PC-9 (cell line): ENCODE measurements around the gene CLUH.

Experiments used
- EZH2 ChIP-seq: fragments of 200-600 bp; sonication (generic); IDR thresholded peaks from 2 replicates; pipeline ENCODE4 v1.8.0; 2017; ENCODE audit warnings: antibody characterized with exemption, low read depth
- TF ChIP-seq, protein P1 (sequence below): fragments of 200-600 bp; sonication (generic); conservative IDR thresholded peaks from 2 replicates; pipeline ENCODE4 v1.6.1; 2017; ENCODE audit warnings: mixed run types, antibody characterized with exemption, mild to moderate bottlenecking, moderate library complexity

DNA sequence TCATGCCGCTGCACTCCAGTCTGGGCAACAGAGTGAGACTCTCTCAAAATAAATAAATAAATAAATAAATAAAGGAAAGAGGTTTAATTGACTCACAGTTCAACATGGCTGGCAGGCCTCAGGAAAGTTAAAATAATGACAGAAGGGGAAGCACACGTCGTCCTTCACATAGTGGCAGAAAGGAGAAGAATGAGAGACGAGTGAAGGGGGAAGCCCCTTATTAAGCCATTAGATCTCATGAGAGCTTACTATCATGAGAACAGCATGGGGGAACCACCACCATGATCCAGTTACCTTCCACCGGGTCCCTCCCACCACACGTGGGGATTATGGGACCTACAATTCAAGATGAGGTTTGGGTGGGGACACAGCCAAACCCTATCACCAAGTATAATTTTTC, 63.6 kb downstream of the CLUH start:
- TF ChIP-seq, protein P1, sequence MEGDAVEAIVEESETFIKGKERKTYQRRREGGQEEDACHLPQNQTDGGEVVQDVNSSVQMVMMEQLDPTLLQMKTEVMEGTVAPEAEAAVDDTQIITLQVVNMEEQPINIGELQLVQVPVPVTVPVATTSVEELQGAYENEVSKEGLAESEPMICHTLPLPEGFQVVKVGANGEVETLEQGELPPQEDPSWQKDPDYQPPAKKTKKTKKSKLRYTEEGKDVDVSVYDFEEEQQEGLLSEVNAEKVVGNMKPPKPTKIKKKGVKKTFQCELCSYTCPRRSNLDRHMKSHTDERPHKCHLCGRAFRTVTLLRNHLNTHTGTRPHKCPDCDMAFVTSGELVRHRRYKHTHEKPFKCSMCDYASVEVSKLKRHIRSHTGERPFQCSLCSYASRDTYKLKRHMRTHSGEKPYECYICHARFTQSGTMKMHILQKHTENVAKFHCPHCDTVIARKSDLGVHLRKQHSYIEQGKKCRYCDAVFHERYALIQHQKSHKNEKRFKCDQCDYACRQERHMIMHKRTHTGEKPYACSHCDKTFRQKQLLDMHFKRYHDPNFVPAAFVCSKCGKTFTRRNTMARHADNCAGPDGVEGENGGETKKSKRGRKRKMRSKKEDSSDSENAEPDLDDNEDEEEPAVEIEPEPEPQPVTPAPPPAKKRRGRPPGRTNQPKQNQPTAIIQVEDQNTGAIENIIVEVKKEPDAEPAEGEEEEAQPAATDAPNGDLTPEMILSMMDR = no peak
- no peak for TF ChIP-seq EZH2
